HCT116 (cell line): ENCODE measurements around the gene GARS1. TPM values are rescaled to one million over a fixed set of nuclear protein-coding genes. Genes with fewer than 3 reads are reported as not detected.

Experiments
- ATAC-seq: fragments of 200-7000 bp; cut with Tn5 transposase; 2 replicates; pipeline ENCODE4 v1.9.1; 2020; ENCODE audit warnings: mild to moderate bottlenecking, moderate library complexity
- BruUV-seq: library from RNA; stranded (reverse); fragments of 400-500 nt; replicated peaks from 2 replicates; lab custom pipeline; 2021; lab: Mats Ljungman, UMichigan
- CTCF ChIA-PET: fragments of 300-600 bp; sonication (Branson Sonifier 250); formaldehyde crosslinking; loops from one replicate; lab custom pipeline; 2021; ENCODE audit warnings: antibody characterized with exemption; lab: Charles Lee
- POLR2A ChIA-PET: fragments of 300-600, 350-600 bp; sonication (Branson Sonifier 250); formaldehyde crosslinking; loops from one replicate; lab custom pipeline; 2021; ENCODE audit warnings: antibody characterized with exemption; lab: Charles Lee
- RAD21 ChIA-PET, 2 experiments: fragments of 300-600 bp; sonication (Branson Sonifier 250); formaldehyde crosslinking; loops; one replicate each; lab custom pipeline; 2023; ENCODE audit warnings: low total read pairs in 2 of 2; ENCODE audit not compliant: uncharacterized antibody in 2 of 2, unreplicated experiment in 2 of 2, low non-redundant PET in 1 of 2; lab: Charles Lee
- DNase-seq: peaks from one replicate; pipeline ENCODE4 v3.0.0-alpha.2; 2010; ENCODE audit warnings: low read depth, low spot score
- H2AFZ ChIP-seq: fragments of 200-600 bp; shearing (Covaris generic), sonication (generic); 2 replicates; pipeline ENCODE4 v1.6.1; 2017; ENCODE audit warnings: low read depth, mixed run types, mixed read lengths, antibody characterized with exemption, low read length; ENCODE audit not compliant: poor library complexity, severe bottlenecking
- H3K27ac ChIP-seq: 2 replicates; pipeline ENCODE4 v1.5.1; 2012; ENCODE audit warnings: low read depth, low read length
- H3K27me3 ChIP-seq: fragments of 200-600 bp; sonication (generic); 2 replicates; pipeline ENCODE4 v1.6.1; 2016; ENCODE audit warnings: mixed run types, low read length, mixed read lengths; ENCODE audit not compliant: insufficient read depth
- H3K36me3 ChIP-seq, 2 experiments: fragments of 200-500 bp in 1 of 2; fragments of 200-600 bp in 1 of 2; sonication (Bioruptor generic) in 1 of 2; sonication (generic) in 1 of 2; 2 replicates each; pipeline versions ENCODE4 v1.5.1 to v1.6.1; 2014 to 2016; ENCODE audit warnings: low read length in 2 of 2, inconsistent platforms in 1 of 2, mixed read lengths in 1 of 2, mixed run types in 1 of 2; ENCODE audit not compliant: insufficient read depth in 2 of 2, control insufficient read depth in 1 of 2
- H3K4me1 ChIP-seq, 2 experiments: fragments of 200-600 bp in 1 of 2; sonication (generic) in 1 of 2; 2 replicates each; pipeline versions ENCODE4 v1.5.1 to v1.6.1; 2012 to 2017; ENCODE audit warnings: low read length in 2 of 2, inconsistent platforms in 1 of 2, mild to moderate bottlenecking in 1 of 2, mixed read lengths in 1 of 2, mixed run types in 1 of 2, moderate library complexity in 1 of 2; ENCODE audit not compliant: insufficient read depth in 2 of 2, control insufficient read depth in 1 of 2
- H3K4me2 ChIP-seq: fragments of 200-600 bp; sonication (generic); 2 replicates; pipeline ENCODE4 v1.6.1; 2017; ENCODE audit warnings: mixed run types, low read length, mixed read lengths
- H3K4me3 ChIP-seq, 2 experiments: fragments of 200-600 bp in 1 of 2; sonication (generic) in 1 of 2; replicated peaks in 1 of 2; 2 replicates each; pipeline ENCODE4 v1.5.1; 2011 to 2016; ENCODE audit warnings: low read length in 2 of 2, control low read depth in 1 of 2, low read depth in 1 of 2, mild to moderate bottlenecking in 1 of 2, mixed read lengths in 1 of 2, mixed run types in 1 of 2
- H3K79me2 ChIP-seq: fragments of 200-600 bp; sonication (generic); 2 replicates; pipeline ENCODE4 v1.6.1; 2017; ENCODE audit warnings: mild to moderate bottlenecking, mixed run types, low read length, moderate library complexity, mixed read lengths; ENCODE audit not compliant: insufficient read depth
- H3K9ac ChIP-seq: fragments of 200-600 bp; sonication (generic); 2 replicates; pipeline ENCODE4 v1.6.1; 2016; ENCODE audit warnings: low read length, mixed read lengths
- H3K9me2 ChIP-seq: fragments of 200-600 bp; sonication (generic), shearing (Covaris generic); 2 replicates; pipeline ENCODE4 v1.6.1; 2017; ENCODE audit warnings: mixed run types, mild to moderate bottlenecking, moderate library complexity; ENCODE audit not compliant: insufficient read depth
- H3K9me3 ChIP-seq, 2 experiments: fragments of 200-500 bp in 1 of 2; fragments of 200-600 bp in 1 of 2; sonication (Bioruptor generic) in 1 of 2; sonication (generic) in 1 of 2; 2 replicates each; pipeline ENCODE4 v1.6.1; 2014 to 2017; ENCODE audit warnings: low read length in 2 of 2, mixed read lengths in 2 of 2, inconsistent platforms in 1 of 2, low read depth in 1 of 2, mild to moderate bottlenecking in 1 of 2, mixed run types in 1 of 2, moderate library complexity in 1 of 2; ENCODE audit not compliant: control insufficient read depth in 1 of 2, insufficient read depth in 1 of 2
- H4K20me1 ChIP-seq: fragments of 200-600 bp; sonication (generic), shearing (Covaris generic); 2 replicates; pipeline ENCODE4 v1.6.1; 2017; ENCODE audit warnings: mixed run types, mild to moderate bottlenecking, moderate library complexity; ENCODE audit not compliant: insufficient read depth
- CEBPB ChIP-seq: IDR thresholded peaks from 2 replicates; pipeline ENCODE4 v1.6.1; 2012; ENCODE audit warnings: low read depth
- CTCF ChIP-seq, 3 experiments: fragments of 200-600 bp in 1 of 3; sonication (generic) in 1 of 3; IDR thresholded peaks in 2 of 3; conservative IDR thresholded peaks in 1 of 3; 2 replicates each; pipeline ENCODE4 v1.5.1; 2012 to 2017; ENCODE audit warnings: low read depth in 2 of 3, low read length in 2 of 3, antibody characterized with exemption in 1 of 3, borderline replicate concordance in 1 of 3, control low read depth in 1 of 3, mild to moderate bottlenecking in 1 of 3, mixed read lengths in 1 of 3, mixed run types in 1 of 3, moderate library complexity in 1 of 3; ENCODE audit not compliant: insufficient read depth in 1 of 3
- EGR1 ChIP-seq: IDR thresholded peaks from 2 replicates; pipeline ENCODE4 v1.6.1; 2012; ENCODE audit warnings: low read depth
- ELF1 ChIP-seq: IDR thresholded peaks from 2 replicates; pipeline ENCODE4 v1.6.1; 2012; ENCODE audit warnings: low read depth, borderline replicate concordance
- EZH2phosphoT487 ChIP-seq: fragments of 200-600 bp; IDR thresholded peaks from 2 replicates; pipeline ENCODE4 v1.6.1; 2018; ENCODE audit warnings: antibody characterized with exemption, borderline replicate concordance
- MAX ChIP-seq: IDR thresholded peaks from 2 replicates; pipeline ENCODE4 v1.6.1; 2012
- SRF ChIP-seq: IDR thresholded peaks from 2 replicates; pipeline ENCODE4 v1.6.1; 2012; ENCODE audit warnings: low read depth
- TCF7L2 ChIP-seq: IDR thresholded peaks from 2 replicates; pipeline ENCODE4 v1.7.0; 2011; ENCODE audit warnings: borderline replicate concordance, inconsistent platforms; ENCODE audit not compliant: insufficient read depth, insufficient read length; ENCODE audit errors: extremely low read depth
- ZBTB33 ChIP-seq: IDR thresholded peaks from 2 replicates; pipeline ENCODE4 v1.6.1; 2011; ENCODE audit warnings: mild to moderate bottlenecking, low read length, moderate library complexity; ENCODE audit not compliant: insufficient replicate concordance; ENCODE audit errors: extremely low read depth
- ZFX ChIP-seq: fragments of 450-650 bp; IDR thresholded peaks from 2 replicates; pipeline ENCODE4 v1.6.1; 2017
- ZNF274 ChIP-seq: fragments of 200-500 bp; sonication (Bioruptor generic); IDR thresholded peaks from 2 replicates; pipeline ENCODE4 v1.6.1; 2014; ENCODE audit warnings: mild to moderate bottlenecking, low read depth, low read length, inconsistent platforms
- intact Hi-C: fragments of 100-400 bp; cut with micrococcal nuclease; formaldehyde crosslinking; loops from 2 replicates; pipeline ENCODE4 v1.10.0; 2022
- total RNA-seq: library from RNA; stranded (reverse); gene quantifications from one replicate; pipeline ENCODE4 v1.2.1, GENCODE V29; 2021; ENCODE audit not compliant: unreplicated experiment

The GARS1 gene
- total RNA-seq, 1 experiment from 2014 or later, result 329 TPM

- Histone ChIP-seq H3K9me2 (no peaks in the 10 kb centered on the region), H3K9ac (no peak overlapping the region), H3K4me1 (no peaks in the 10 kb centered on the region), H3K9me3 (no peaks in the 10 kb centered on the region), H4K20me1 (no peaks in the 10 kb centered on the region), H3K27me3 (peaks cover 41% of the 10 kb centered on the region), H3K4me3 (no peak overlapping the region), H3K79me2 (no peaks in the 10 kb centered on the region), H2AFZ (no peak overlapping the region), H3K4me2 (no peak overlapping the region), H3K36me3 (no peaks in the 10 kb centered on the region), H3K27ac (no peak overlapping the region)
- RAD21 ChIA-PET, result no interaction called here
- TF ChIP-seq MAX, result no peak
- no peak for ATAC-seq
- DNase-seq, result no peak
- intact Hi-C loops, result no loop called here
- POLR2A ChIA-PET, result no interaction called here
- CTCF ChIA-PET, result no interaction called here
- BruUV-seq, result no TSS peak
Measured at GRCh38 chr7:30681815-30682211, 87.1 kb downstream of the GARS1 start.

- CTCF ChIA-PET, result no interaction called here
- ATAC-seq (no peak), DNase-seq (no peak)
- BruUV-seq, result no TSS peak
- Histone ChIP-seq H3K27me3 (peaks cover 37% of the 10 kb centered on the region; the same call in 1 of the 2 replicates), H3K9ac (no peak within 1 kb of the TSS), H3K27ac (no peak within 1 kb of the TSS), H3K79me2 (no peaks in the 10 kb centered on the region), H3K4me3 (no peak within 1 kb of the TSS), H3K9me2 (no peaks in the 10 kb centered on the region), H3K4me2 (no peak within 1 kb of the TSS), H3K9me3 (no peaks in the 10 kb centered on the region), H4K20me1 (no peaks in the 10 kb centered on the region), H3K4me1 (no peaks in the 10 kb centered on the region), H2AFZ (no peak within 1 kb of the TSS), H3K36me3 (no peaks in the 10 kb centered on the region)
- RAD21 ChIA-PET, result no interaction called here
- POLR2A ChIA-PET, result no interaction called here
- intact Hi-C loops, result no loop called here
- TF ChIP-seq SRF (no peak), ZBTB33 (no peak), ZFX (no peak), ELF1 (no peak), EZH2phosphoT487 (no peak), EGR1 (no peak), MAX (no peak), CTCF (IDR thresholded peaks at IDR 0.05 in 2 of 3, conservative IDR thresholded peaks at IDR 0.05 in 1 of 3; ENCODE audit: borderline replicate concordance in 1 of 3, insufficient read depth in 1 of 3, low read depth in 2 of 3, low read length in 2 of 3) (no peak), ZNF274 (no peak), CEBPB (no peak), TCF7L2 (no peak)
Measured at GRCh38 chr7:30682212-30683083, 87.8 kb downstream of the GARS1 start, which contains the start of gene CRHR2. TSS of gene CRHR2 (minus strand) at chr7:30682456. CDS start at chr7:30682280, 176 bp downstream.
